HG02759 (cell line): ENCODE measurements around the gene CEP63.

Experiments
- ATAC-seq: cut with Tn5 transposase; IDR thresholded peaks from one replicate; pipeline ENCODE4 v1.9.1; 2021; ENCODE audit warnings: mild to moderate bottlenecking, moderate library complexity; ENCODE audit not compliant: unreplicated experiment

CEP63 gene

GRCh38 chr3:134466331-134466730 is 19.5 kb upstream of the CEP63 start:
- no peak for ATAC-seq

GRCh38 chr3:134468519-134468918 is 17.3 kb upstream of the CEP63 start:
- no peak for ATAC-seq

GRCh38 chr3:134471521-134472193 is 14.2 kb upstream of the CEP63 start:
- ATAC-seq, result no peak

DNA sequence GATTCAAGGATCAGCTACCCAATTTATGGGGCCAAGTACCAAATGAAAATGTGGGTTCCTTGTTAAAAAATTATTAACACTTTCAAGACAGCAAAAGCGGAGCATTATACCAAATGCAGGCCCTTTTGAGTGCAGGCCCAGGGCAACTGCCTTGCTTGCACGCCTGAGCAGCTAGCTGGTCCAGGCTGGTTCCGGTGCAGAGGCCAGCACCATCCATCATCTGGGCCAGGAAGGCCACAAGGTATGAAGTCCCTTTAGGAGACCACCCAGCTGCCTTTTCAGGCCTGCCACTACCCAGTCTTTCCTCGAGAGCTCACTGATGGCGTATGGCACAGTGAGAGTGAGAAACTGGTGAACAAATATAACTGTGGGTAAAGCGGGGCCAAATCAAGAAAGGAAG is 13.0 kb upstream of the CEP63 start:
- no peak for ATAC-seq

GRCh38 chr3:134473868-134474546 is 11.8 kb upstream of the CEP63 start:
- peak; percentile 56 for ATAC-seq

- ATAC-seq, result no peak
Observed at GRCh38 chr3:134474956-134475355, 10.9 kb upstream of the CEP63 start.

- no peak for ATAC-seq
Observed at GRCh38 chr3:134476306-134476705, 9.6 kb upstream of the CEP63 start.

DNA sequence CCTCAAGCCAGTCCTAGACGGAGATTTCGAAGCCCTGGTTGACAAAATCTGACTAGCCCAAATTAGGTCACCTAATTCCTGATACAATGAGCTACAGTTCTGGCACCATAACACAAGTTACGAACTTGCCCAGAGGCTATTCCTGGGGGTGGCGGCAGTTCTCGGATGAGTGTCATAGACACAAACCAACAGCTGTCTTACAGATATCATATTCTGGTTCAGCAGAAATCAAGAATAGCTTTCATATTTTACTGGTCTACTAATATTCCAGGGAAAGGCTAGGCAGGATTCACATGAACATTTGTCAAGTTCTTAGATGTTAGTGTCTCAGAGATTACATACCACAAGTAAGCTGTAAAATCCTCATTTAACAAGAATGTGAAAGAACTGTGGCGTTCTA is 8.9 kb upstream of the CEP63 start:
- ATAC-seq, result no peak

GRCh38 chr3:134477938-134478337 is 7.9 kb upstream of the CEP63 start:
- ATAC-seq, result no peak

- ATAC-seq, result no peak
Observed at GRCh38 chr3:134480546-134480945, 5.3 kb upstream of the CEP63 start.

GRCh38 chr3:134481166-134481565 is 4.7 kb upstream of the CEP63 start:
- no peak for ATAC-seq

DNA sequence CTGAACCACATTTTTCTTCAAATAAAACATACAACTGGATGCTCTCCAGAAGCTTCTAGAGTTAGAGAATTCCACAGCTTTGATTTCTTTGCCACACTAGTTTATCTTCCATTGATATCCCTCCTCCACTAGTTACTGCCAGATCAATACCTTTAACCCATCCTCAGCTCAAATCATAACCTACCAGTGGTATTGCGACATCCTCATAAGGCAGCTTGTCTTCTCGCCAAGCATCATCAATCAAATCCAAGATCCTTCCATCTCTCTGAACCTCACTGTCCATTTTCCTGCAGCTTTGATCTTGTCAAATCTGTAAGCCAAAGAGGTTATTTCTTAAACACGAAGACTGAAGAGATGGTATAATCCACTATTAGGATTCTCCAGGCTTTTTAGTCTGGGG is 3.2 kb upstream of the CEP63 start:
- ATAC-seq, result no peak

DNA sequence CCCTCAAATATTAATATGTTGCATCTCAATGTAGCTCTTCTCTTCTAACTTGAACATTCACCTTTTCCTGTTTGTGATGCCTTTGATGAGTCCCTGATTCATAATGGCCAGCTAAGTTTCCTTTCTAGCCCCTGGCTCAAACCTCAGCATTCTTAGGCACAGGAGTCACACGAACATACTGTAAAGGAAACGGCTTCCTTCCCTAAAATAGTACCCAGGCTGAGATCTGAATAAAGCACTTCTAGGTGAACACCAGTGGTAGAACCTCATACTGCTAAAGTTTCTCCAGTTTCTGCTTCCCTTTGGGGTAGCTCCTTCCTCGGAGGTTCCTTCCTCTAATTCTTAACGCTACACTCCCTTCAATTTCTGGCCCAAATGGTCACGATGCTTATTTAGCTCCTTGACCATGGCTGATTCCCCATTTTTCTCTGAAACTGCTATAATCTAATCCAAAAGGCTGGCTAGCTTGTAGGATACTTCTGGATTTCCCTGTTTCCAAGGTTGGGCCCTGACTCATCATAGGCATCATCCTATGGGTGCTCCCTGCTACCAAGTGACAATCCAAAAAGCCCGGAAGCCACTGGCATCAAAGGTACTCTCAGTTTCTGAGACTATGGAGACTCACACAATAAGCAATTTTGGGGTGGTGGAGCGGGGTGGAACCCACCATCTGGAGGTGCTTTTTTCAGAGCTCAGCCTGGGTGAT is 2.5 kb upstream of the CEP63 start:
- no peak for ATAC-seq

GRCh38 chr3:134485075-134485717 is 661 bp upstream of the CEP63 start:
- ATAC-seq, result peak; percentile 20

DNA sequence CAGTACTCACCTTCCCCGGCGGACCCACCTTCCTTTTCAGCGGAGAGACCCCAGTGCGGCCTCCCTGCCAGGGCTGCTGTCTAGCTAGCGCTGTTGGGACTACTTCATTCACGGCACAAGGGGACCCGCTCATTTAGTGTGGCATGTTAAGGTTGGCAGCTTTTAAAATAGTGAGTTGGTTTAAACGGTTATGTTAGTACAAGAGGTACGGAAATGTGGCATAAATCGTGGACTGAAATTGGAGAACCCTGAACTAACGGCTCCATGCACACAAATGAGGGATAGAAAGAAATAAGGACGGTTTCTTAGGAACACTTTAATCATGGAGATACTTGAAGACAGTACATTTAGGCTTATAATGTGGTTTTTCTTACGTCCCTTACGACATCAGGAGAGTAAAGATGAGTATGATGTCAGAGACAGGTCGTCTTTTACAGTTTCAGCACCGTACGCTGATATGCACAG is 752 bp downstream of the CEP63 start:
- ATAC-seq, result no peak

GRCh38 chr3:134487406-134487805 is 1.5 kb downstream of the CEP63 start:
- ATAC-seq, result no peak

DNA sequence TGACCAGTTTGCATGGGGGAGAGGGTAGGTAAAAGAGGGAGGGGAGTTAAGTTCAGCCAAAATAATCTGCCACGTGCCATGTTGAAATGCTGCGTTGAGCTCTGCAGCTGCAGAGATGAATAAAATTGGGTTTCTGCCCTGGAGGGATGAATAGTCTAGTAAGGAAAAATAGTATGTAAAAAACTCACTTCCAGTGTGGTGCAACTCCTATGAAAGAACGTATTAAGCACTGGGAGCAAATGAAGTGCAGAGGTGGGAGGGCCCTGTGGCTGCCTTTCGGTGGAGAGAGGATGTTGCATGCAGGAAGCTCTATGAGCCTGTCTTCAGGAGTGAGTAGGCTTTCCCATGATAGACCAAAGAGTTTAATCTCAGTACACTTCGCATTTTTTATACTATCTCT is 8.6 kb downstream of the CEP63 start:
- ATAC-seq, result no peak

DNA sequence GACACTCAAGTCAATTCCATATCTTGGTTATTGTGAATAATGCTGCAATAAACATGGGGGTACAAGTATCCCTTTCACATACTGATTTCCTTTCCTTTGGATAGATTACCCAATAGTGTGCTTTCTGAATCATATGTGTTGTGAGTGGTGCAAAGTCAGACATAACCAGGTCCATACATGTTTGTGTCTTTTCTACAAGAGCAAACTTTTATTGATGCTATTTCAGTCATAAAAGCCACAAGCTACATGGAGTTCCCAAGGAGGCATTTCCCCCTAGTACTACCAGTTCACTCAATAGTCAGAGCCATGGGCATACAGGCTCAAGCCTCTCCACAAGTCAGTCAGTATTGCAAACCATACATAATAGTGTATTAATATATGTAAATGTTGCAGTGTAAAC is 10.1 kb downstream of the CEP63 start:
- ATAC-seq, result no peak

GRCh38 chr3:134496471-134497071 is 10.7 kb downstream of the CEP63 start:
- ATAC-seq, result no peak

GRCh38 chr3:134503266-134503665 is 17.4 kb downstream of the CEP63 start:
- no peak for ATAC-seq

- ATAC-seq, result no peak
Observed at GRCh38 chr3:134504132-134504531, 18.3 kb downstream of the CEP63 start.
